WERI-Rb-1 (cell line): ENCODE results near the gene FUCA1.
"Not testable (repeated sequence)": the region's sequence is repeated elsewhere in the genome, so short reads cannot be mapped to it uniquely, and the experiment has no call there.

Experiments
- DNase-seq: peaks from one replicate; pipeline ENCODE4 v3.0.0-alpha.2; 2020
- H3K27ac ChIP-seq: fragments of 250-450 bp; sonication (Bioruptor Pico); 2 replicates; pipeline ENCODE4 v1.5.1; 2020; ENCODE audit warnings: mild to moderate bottlenecking, moderate library complexity
- H3K27me3 ChIP-seq: fragments of 250-450 bp; sonication (Bioruptor Pico); 2 replicates; pipeline ENCODE4 v1.5.1; 2021; ENCODE audit warnings: mild to moderate bottlenecking, low read depth, moderate library complexity; ENCODE audit not compliant: insufficient read depth, severe bottlenecking
- H3K36me3 ChIP-seq: fragments of 250-450 bp; sonication (Bioruptor Pico); 2 replicates; pipeline ENCODE4 v1.5.1; 2020; ENCODE audit warnings: mild to moderate bottlenecking, moderate library complexity
- H3K4me3 ChIP-seq: 2 replicates; pipeline ENCODE4 v1.5.1; 2011; ENCODE audit warnings: low read depth, mild to moderate bottlenecking, control low read depth, low read length
- H3K9me3 ChIP-seq: fragments of 250-450 bp; sonication (Bioruptor Pico); 2 replicates; pipeline ENCODE4 v1.5.1; 2021; ENCODE audit warnings: mild to moderate bottlenecking, moderate library complexity; ENCODE audit not compliant: severe bottlenecking
- TF ChIP-seq, protein P1 (sequence below): IDR thresholded peaks from 2 replicates; pipeline ENCODE4 v1.5.1; 2011; ENCODE audit warnings: low read depth, mild to moderate bottlenecking, control low read depth, inconsistent platforms, low read length

Gene FUCA1

DNA sequence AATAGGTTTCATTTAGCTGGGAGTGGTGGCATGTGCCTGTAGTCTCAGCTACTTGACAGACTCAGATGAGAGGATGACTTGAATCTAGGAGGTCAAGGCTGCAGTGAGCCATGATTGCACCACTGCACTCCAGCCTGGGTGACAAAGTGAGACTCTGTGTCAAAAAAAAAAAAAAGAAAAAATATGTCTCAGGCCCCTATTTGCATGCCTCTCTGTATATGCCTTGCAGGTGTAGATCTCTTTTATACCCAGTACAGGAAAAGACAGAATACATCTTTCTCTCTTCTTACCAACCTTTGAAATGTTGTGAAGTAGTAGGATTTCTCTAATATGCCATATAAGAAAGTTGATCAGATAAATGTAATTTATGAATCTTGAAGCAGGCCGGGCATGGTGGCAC is 38.6 kb upstream of the FUCA1 start:
- no peak for DNase-seq
- H3K9me3 ChIP-seq, result no peaks in the 10 kb centered on the region
- H3K36me3 ChIP-seq, result no peaks in the 10 kb centered on the region
- H3K27me3 ChIP-seq, result no peaks in the 10 kb centered on the region
- no peak overlapping the region for H3K27ac ChIP-seq
- H3K4me3 ChIP-seq, result no peak overlapping the region
- TF ChIP-seq, protein P1, sequence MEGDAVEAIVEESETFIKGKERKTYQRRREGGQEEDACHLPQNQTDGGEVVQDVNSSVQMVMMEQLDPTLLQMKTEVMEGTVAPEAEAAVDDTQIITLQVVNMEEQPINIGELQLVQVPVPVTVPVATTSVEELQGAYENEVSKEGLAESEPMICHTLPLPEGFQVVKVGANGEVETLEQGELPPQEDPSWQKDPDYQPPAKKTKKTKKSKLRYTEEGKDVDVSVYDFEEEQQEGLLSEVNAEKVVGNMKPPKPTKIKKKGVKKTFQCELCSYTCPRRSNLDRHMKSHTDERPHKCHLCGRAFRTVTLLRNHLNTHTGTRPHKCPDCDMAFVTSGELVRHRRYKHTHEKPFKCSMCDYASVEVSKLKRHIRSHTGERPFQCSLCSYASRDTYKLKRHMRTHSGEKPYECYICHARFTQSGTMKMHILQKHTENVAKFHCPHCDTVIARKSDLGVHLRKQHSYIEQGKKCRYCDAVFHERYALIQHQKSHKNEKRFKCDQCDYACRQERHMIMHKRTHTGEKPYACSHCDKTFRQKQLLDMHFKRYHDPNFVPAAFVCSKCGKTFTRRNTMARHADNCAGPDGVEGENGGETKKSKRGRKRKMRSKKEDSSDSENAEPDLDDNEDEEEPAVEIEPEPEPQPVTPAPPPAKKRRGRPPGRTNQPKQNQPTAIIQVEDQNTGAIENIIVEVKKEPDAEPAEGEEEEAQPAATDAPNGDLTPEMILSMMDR, result no peak

DNA sequence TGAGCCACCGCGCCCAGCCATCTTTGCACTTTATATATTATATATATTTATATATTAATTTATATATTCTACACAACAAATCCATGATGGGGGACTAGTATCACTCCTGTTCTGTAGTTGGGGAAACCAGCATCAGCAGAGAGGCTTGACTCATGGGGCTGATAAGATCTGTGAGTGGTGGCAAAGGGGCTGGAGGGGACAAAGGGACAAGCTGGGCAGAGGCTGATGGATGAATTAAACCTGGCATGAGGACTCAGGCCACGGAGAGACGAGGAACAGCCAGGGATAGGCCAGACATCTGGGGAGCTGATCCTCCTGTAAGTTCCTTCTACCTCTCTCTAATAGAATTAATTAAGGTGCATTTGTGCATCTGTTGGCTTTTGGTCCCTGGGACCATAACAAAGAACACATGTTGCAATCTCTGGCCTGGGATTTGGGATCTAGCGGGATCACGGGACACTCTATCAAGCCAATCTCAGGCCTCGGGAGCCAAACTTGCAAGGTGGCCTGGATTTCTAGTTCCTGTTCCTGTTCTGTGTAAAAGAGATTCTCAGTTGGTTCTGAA is 37.5 kb upstream of the FUCA1 start:
- TF ChIP-seq, protein P1, result no peak
- Histone ChIP-seq H3K27ac (no peak overlapping the region), H3K9me3 (no peaks in the 10 kb centered on the region), H3K36me3 (no peaks in the 10 kb centered on the region), H3K4me3 (no peak overlapping the region), H3K27me3 (no peaks in the 10 kb centered on the region)
- no peak for DNase-seq

DNA sequence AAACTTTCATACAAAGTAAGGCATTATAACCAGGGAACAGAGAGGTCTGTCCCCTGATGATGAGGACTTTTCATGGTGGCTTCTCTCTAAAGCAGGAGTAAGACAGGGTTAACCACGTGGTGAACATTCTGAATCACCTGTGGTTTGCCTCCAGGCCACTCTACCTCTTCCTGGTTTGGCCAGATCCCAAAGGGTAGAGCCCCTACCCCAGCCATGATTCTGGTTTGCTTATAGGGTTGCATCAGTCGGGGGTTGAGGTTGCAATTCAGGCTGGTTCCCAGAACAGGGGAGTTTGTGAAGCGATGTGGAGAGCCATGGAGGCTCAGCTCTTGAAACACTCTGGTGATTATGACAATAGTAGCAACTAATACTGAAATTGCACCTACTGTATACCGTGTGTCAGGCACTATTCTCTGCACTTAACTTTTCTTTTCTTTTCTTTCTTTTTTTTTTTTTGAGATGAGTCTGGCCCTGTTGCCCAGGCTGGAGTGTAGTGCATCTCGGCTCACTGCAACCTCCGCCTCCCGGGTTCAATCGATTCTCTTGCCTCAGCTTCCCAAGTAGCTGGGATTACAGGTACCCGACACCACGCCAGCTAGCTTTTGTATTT is 36.8 kb upstream of the FUCA1 start:
- H3K27ac ChIP-seq, result no peak overlapping the region
- no peak overlapping the region for H3K4me3 ChIP-seq
- TF ChIP-seq, protein P1, result no peak

DNA sequence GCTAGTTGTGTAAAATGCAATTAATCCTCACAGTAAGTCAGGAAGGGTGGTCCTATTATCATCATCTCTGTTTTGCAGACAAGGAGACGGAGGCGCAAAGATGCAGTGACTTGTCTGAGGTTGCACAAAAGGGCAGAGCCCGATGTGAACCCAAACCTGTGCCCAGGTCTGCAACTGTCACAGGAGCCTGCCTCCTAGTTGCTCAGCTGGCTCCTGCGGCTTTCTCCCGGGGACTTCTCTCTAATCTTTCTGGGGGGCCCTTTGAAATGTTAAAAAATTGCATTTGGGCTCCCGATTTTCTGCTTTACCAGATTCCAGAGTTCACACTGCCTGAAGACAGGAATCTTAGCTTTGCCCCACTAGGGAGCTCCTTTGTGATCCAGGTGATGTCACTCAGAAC is 35.7 kb upstream of the FUCA1 start:
- no peak overlapping the region for H3K4me3 ChIP-seq
- TF ChIP-seq, protein P1, result no peak
- no peaks in the 10 kb centered on the region for H3K36me3 ChIP-seq
- no peak for DNase-seq
- H3K27me3 ChIP-seq, result no peaks in the 10 kb centered on the region
- no peak overlapping the region for H3K27ac ChIP-seq
- H3K9me3 ChIP-seq, result no peaks in the 10 kb centered on the region

More for the DNA sequence above, 36.8 kb upstream of the FUCA1 start:
- Histone ChIP-seq H3K9me3 (no peaks in the 10 kb centered on the region), H3K36me3 (no peaks in the 10 kb centered on the region), H3K27me3 (no peaks in the 10 kb centered on the region)
- DNase-seq, result no peak

DNA sequence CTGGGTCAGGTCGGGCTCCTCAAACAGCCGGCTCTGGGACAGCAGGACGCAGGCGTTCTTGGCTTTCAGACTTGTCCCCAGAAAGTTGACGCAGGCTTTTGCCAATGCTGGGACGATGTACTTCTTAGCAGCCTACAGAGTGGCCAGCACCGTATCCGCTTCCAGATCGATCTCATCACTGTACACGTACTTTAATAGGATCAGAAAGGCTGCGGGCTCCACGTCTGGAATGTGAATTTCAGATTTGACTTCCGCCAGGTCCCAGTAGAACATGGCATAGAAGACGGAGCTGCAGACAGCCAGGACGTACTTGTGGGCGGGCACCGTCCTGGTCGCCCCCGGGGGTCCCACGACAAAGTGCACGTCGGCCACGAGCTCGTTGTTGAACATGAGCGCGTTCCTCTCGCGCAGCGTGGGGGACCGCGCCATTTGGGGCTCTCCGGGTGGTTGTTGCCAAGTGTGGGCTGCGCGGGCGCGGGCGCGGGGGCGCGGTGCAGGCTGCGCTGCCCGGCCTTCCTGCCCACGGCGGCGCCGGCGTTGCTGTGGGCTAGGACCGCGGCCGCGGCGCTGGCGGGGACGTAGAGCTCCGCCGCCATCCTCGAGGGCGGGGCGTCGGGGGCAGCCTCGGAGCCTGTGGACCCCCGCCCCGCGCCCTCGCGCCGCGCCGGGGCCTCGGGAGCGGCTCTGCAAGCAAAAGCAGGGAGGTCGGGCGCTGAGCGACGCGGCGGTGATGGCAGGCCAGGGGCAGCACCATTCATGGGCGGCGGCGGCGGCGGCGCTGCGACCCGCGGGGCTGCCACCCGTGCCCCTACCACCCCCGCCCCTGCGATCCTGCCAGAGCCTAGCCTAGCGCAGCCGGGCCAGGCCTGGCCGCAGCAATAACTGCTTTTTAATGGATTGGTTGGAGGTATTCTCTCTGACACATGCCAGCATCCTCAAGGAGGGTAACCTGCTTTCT is 34.5 kb upstream of the FUCA1 start:
- TF ChIP-seq, protein P1, result no peak

DNA sequence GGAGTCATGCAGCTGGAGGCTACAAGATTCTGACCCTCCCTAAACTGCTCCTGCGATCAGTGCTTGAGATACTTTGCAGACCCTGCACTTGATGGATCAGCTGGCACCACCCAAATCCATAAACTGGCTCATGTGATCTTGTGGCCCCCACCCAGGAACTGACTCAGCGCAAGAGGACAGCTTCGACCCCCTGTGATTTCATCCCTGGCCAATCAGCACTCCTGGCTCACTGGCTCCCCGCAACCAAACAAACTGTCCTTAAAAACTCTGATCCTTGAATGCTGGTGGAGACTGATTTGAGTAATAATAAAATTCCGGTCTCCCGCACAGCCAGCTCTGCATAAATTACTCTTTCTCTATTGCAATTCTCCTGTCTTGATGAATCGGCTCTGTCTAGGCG is 31.9 kb upstream of the FUCA1 start:
- H3K27ac ChIP-seq, DNase-seq: not testable (repeated sequence)

More for the DNA sequence above, 34.5 kb upstream of the FUCA1 start:
- no peak for DNase-seq
- H3K27me3 ChIP-seq, result no peaks in the 10 kb centered on the region
- no peak overlapping the region for H3K27ac ChIP-seq
- H3K36me3 ChIP-seq, result no peaks in the 10 kb centered on the region
- H3K9me3 ChIP-seq, result no peaks in the 10 kb centered on the region
- no peak overlapping the region for H3K4me3 ChIP-seq

More for the DNA sequence above, 31.9 kb upstream of the FUCA1 start:
- H3K4me3 ChIP-seq, H3K36me3 ChIP-seq, H3K27me3 ChIP-seq, H3K9me3 ChIP-seq: not testable (repeated sequence)
